Peyer's patch (tissue), 4 donors: ENCODE results near the gene PLXNB2.

Source experiments
- CTCF ChIP-seq, 6 experiments: fragments of 450-650 bp in 4 of 6; fragments of 200-600 bp in 2 of 6; sonication (generic) in 1 of 6; IDR thresholded peaks; one replicate each; pipeline ENCODE4 v1.5.1; 2017 to 2019; ENCODE audit warnings: antibody characterized with exemption in 6 of 6, mild to moderate bottlenecking in 3 of 6, moderate library complexity in 1 of 6
- POLR2A ChIP-seq, 2 donors: fragments of 450-650 bp; IDR thresholded peaks; one replicate each; pipeline ENCODE4 v1.5.1; 2017; ENCODE audit warnings: antibody characterized with exemption in 2 of 2, mild to moderate bottlenecking in 2 of 2, moderate library complexity in 2 of 2

- no peak for TF ChIP-seq POLR2A (IDR thresholded peaks at IDR 0.05)
- no peak for TF ChIP-seq CTCF (IDR thresholded peaks at IDR 0.05)
These were observed 53.5 kb downstream of the PLXNB2 start for GRCh38 chr22:50253941-50254340.
